Measurements from ENCODE around the gene LMNA.

Gene LMNA

GRCh38 chr1:156082309-156083091 lies 32.0 kb upstream of the LMNA start, which contains the start of gene MEX3A:
MEX3A (minus strand) TSS chr1:156082465; CDS start chr1:156081998, 467 bp downstream.
- DNase-seq: peak; percentile 84

GRCh38 chr1:156083800-156084790 lies 30.4 kb upstream of the LMNA start:
- no peak for DNase-seq

GRCh38 chr1:156086256-156086662 lies 28.3 kb upstream of the LMNA start:
- DNase-seq: no peak

- no peak for DNase-seq
Measured at GRCh38 chr1:156089704-156090103, 24.8 kb upstream of the LMNA start.

GRCh38 chr1:156090138-156090839 lies 24.2 kb upstream of the LMNA start:
- DNase-seq: no peak

- peak; percentile 96 for DNase-seq
Measured at GRCh38 chr1:156090840-156091188, 23.7 kb upstream of the LMNA start.

GRCh38 chr1:156091610-156092009 lies 22.9 kb upstream of the LMNA start:
- DNase-seq: no peak

GRCh38 chr1:156095906-156096508 lies 18.5 kb upstream of the LMNA start:
- no peak for DNase-seq

GRCh38 chr1:156096640-156097391 lies 17.7 kb upstream of the LMNA start:
- DNase-seq: peak; percentile 92

GRCh38 chr1:156097499-156098178 lies 16.9 kb upstream of the LMNA start:
- no peak for DNase-seq

- no peak for DNase-seq
Measured at GRCh38 chr1:156098784-156099183, 15.7 kb upstream of the LMNA start.

- no peak for DNase-seq
Measured at GRCh38 chr1:156099282-156099681, 15.2 kb upstream of the LMNA start.

- DNase-seq: peak; percentile 72
Measured at GRCh38 chr1:156100205-156100995, 14.1 kb upstream of the LMNA start.

GRCh38 chr1:156101880-156102279 lies 12.6 kb upstream of the LMNA start:
- no peak for DNase-seq

GRCh38 chr1:156102633-156103511 lies 11.6 kb upstream of the LMNA start:
- no peak for DNase-seq

- peak; percentile 94 for DNase-seq
Measured at GRCh38 chr1:156103521-156103947, 11.0 kb upstream of the LMNA start.

- peak; percentile 89 for DNase-seq
Measured at GRCh38 chr1:156104065-156104810, 10.3 kb upstream of the LMNA start.
